OCI-LY3 (cell line): ENCODE data around the gene EMC7.

ENCODE experiments used
- EZH2phosphoT487 ChIP-seq: fragments of 200-600 bp; shearing (Covaris generic); IDR thresholded peaks from 2 replicates; pipeline ENCODE4 v1.6.1; 2018; ENCODE audit warnings: antibody characterized with exemption, mixed run types, low read depth
- TF ChIP-seq, protein P1 (sequence below): fragments of 200-600, 300-600 bp; sonication (generic); IDR thresholded peaks from 2 replicates; pipeline ENCODE4 v1.5.1; 2014; ENCODE audit warnings: antibody characterized with exemption, low read length, low read depth

DNA sequence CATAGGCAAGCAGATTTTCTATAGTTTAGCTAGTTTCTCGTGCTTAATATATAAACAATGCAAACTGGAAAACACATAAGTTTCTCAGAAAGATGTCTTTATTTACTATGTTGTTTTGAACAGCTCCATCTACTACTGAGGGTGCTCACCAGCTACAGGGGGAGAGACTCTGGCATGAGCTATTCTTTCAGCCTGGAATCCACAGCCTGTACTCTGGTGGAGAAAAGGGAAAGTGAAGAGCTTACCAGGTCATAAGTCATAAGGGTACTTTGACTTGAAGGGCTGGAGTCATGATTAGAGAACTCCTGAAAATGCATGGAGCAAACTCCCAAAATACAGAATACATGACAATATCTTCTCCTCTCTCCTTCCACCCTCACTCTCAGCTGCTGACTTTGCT is 58.3 kb downstream of the EMC7 start:
- no peak for TF ChIP-seq EZH2phosphoT487
- TF ChIP-seq, protein P1, sequence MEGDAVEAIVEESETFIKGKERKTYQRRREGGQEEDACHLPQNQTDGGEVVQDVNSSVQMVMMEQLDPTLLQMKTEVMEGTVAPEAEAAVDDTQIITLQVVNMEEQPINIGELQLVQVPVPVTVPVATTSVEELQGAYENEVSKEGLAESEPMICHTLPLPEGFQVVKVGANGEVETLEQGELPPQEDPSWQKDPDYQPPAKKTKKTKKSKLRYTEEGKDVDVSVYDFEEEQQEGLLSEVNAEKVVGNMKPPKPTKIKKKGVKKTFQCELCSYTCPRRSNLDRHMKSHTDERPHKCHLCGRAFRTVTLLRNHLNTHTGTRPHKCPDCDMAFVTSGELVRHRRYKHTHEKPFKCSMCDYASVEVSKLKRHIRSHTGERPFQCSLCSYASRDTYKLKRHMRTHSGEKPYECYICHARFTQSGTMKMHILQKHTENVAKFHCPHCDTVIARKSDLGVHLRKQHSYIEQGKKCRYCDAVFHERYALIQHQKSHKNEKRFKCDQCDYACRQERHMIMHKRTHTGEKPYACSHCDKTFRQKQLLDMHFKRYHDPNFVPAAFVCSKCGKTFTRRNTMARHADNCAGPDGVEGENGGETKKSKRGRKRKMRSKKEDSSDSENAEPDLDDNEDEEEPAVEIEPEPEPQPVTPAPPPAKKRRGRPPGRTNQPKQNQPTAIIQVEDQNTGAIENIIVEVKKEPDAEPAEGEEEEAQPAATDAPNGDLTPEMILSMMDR, result no peak
